Measurements from ENCODE around the gene CYTIP.

- TF ChIP-seq POLR2A (IDR thresholded peaks at IDR 0.05) = no peak
- TF ChIP-seq CTCF (IDR thresholded peaks at IDR 0.05) = no peak
These were observed 1.3 kb downstream of the CYTIP start for GRCh38 chr2:157442636-157443035.

Measured in lower leg skin (tissue), 3 donors.